HT1080 (cell line): ENCODE measurements around the gene CCDC157. TPM values are rescaled to one million over a fixed set of nuclear protein-coding genes. Genes with fewer than 3 reads are reported as not detected.

Experiments
- DNase-seq: peaks from one replicate; pipeline ENCODE4 v3.0.0-alpha.2; 2015; ENCODE audit warnings: low read depth
- total RNA-seq: library from RNA; depleted of rRNA; stranded (reverse); fragments of >200 nt; shearing (Covaris generic); gene quantifications from 2 replicates; pipeline ENCODE4 v1.2.3, GENCODE V29; 2014

The CCDC157 gene
- total RNA-seq, 1 experiment from 2014 or later = 3.1 TPM

DNA sequence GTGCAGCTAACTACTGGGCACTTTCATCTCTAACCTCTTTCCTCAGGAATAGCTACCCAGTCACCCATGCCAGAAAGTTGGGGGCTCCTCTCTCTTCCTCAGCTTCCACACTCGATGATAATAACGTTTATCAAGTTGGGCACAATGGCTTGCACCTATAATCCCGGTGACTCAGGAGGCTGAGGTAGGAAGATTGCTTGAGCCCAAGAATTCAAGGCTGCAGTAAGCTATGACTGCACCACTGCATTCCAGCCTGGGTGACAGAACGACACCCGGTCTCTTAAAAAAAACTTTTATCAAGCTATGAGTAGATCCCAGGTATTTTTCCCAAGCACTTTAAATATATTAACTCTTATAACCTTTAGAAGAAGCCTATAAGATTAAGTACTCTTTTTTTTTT lies 2.2 kb upstream of the CCDC157 start:
- no peak for DNase-seq

DNA sequence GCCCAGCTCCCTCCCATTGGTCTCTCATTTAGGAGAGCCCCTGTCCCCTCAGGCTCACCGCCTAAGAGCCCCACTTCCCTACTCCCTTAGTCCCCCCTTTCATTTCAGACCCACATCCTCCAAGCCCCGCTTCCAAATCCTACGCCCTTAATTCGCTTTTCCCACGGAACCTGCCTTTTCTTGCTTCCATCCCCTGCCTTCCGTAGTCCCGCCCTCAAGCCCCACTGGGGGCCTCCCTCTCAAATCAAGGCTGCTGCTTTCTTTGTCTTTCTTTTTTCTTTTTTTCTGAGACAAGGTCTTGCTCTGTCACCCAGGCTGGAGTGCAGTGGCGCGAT lies 396 bp downstream of the CCDC157 start:
- no peak for DNase-seq

- DNase-seq = no peak
Measured at GRCh38 chr22:30357650-30358215, 926 bp downstream of the CCDC157 start.

GRCh38 chr22:30358541-30358940 lies 1.7 kb downstream of the CCDC157 start:
- no peak for DNase-seq

- no peak for DNase-seq
Measured at GRCh38 chr22:30361916-30362650, 5.3 kb downstream of the CCDC157 start.

DNA sequence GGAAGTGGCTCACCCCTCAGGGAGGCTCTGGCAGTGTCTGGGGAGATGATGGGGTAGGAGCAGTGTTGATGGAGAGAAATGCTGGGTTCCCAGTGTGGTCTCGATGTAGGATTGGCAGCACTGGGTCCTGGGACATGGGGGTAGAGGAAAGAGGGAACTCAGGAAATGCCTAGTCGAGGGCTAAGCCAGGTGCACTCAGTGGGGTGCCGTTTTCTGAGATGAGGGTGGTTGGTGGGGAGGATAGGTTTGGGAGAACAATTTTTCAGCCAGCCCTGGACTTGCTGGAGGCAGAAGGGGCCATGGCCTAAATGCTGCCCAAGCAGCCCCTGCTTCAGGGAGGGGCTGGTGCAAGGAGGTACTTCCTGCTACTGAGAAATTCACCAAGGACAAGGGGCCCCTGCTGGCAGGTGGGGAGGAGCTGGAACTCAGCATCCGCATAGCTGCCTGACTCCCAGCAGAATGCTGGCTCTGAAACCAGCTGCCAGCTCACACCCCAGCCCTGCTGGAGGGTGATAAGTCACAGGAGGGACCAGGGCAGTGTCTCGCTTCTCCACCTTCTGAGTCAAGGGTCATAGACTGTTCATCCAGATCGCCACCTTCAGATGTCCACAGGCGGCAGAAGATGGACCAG lies 6.0 kb downstream of the CCDC157 start:
- no peak for DNase-seq

GRCh38 chr22:30365891-30366290 lies 9.1 kb downstream of the CCDC157 start:
- DNase-seq = no peak

- DNase-seq = no peak
Measured at GRCh38 chr22:30368420-30368819, 11.6 kb downstream of the CCDC157 start.

- DNase-seq = no peak
Measured at GRCh38 chr22:30370641-30371230, 13.9 kb downstream of the CCDC157 start.

GRCh38 chr22:30371321-30371720 lies 14.5 kb downstream of the CCDC157 start:
- no peak for DNase-seq

- DNase-seq = no peak
Measured at GRCh38 chr22:30371981-30372380, 15.2 kb downstream of the CCDC157 start.

GRCh38 chr22:30372915-30373314 lies 16.1 kb downstream of the CCDC157 start:
- no peak for DNase-seq

DNA sequence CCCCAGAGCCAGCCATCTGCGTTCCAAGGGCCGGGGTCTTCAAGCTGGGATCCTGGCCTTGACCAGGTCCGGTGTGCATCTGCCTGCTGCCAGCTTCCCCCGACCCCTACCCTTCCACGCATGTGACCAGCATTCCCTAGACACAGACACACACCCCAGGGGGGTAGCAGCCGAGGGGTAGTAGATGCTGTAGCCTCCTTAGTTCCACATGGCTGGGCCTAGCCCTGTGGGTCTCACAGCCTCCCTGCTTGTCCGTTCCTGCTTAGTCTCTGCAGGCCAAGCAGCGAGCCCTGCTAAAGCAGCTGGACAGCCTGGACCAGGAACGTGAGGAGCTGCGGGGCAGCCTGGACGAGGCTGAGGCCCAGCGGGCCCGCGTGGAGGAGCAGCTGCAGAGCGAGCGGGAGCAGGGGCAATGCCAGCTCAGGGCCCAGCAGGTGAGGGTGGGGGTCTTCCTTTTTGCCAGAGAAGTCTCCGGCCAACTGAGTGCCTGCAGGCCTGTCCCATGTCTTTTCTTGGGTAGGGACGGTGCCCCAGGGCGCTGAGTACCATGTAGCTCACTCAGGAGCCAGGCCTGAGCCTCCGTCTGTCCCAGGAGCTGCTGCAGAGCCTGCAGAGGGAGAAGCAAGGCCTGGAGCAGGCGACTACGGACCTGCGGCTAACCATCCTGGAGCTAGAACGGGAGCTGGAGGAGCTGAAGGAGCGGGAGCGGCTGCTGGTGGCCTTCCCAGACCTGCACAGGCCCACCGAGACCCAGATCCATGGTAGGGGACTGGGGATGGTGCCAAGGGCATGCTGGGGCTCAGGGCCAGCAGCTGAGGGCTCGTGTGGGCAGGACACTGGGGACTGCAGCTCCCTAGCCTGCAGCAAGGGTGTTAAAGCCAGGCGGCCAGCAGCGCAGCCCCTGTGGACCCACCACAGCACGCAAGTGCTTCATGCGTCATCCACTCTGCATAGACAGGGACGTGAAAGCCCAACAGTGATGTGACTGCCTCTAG lies 16.8 kb downstream of the CCDC157 start:
- no peak for DNase-seq

GRCh38 chr22:30375312-30375849 lies 18.6 kb downstream of the CCDC157 start:
- no peak for DNase-seq

DNA sequence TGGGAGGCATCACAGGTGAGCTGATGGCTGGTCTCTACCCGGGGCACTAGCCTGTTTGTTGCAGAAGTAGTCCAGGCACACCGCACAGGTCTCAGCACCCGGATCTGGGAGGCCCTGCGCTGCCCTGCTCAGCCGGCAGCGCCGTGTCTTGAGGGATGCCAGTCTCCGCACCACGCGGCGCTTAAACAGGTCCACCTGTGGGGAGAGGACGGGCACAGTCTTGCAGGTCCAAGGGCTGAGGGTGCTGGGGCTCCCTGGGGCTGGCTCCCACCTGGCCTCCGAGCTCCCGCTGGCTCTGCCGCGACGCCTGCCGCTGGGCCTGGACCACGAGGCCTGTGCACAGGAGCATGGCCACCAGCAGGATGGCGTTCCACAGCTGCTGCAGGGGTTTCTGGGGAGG lies 23.2 kb downstream of the CCDC157 start:
- no peak for DNase-seq

GRCh38 chr22:30381264-30381663 lies 24.5 kb downstream of the CCDC157 start:
- no peak for DNase-seq

DNA sequence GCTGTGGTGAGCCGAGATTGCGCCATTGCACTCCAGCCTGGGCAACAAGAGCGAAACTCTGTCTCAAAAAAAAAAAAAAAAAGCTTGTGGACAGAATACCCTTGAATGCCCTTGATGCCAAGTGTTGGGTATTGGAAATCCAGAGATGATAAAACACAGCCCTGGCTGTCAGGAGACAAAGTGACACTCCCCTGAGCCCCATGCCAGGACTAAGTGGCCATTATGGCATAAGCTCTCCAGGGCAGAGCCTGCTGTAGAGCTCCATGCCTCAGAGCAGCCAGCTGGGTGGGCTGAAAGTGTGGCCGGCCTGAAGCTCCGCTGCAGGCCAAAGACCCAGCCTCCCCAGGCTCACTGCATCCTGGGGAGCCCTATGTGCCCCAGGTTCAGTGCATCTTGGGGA lies 25.5 kb downstream of the CCDC157 start:
- DNase-seq = no peak

DNA sequence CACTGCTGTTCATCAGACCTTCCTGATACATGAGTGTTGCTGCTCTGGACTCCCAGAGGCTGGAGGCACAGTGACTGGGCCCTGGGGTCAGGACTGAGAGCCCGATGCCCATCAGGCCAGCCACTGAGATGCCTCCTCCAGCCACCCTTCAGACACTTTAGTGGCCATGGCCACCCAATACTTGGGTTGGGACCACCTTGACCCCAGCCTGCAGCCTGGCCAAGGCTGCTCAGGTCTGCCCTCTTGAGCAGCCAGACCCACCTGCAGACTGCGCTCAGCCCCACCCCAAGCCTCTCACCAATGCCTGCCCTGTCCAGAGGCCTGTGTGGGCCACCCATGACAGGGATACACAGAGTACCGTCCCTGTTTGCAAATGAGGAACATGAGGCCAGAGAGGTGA lies 26.3 kb downstream of the CCDC157 start:
- DNase-seq = no peak

DNA sequence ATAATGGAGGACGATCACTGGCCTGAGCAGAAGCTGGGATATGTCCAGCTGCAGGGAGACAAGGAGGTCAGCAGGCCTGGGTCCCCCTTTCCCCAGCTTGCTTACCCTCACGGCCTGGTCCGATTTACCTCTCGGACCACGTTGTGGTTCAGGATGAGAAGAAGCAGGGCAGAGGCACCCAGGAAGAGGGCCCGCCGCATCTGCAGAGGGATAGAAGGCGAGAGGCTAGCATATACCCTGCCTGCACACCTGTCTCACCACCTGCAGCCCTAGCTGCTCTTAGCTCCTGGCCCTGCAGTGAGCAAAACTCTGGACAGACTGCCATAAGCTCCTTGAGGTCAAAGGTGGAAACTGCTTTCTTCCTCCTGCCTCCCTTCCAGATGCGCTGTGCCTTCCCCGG lies 29.1 kb downstream of the CCDC157 start:
- DNase-seq = no peak

GRCh38 chr22:30386608-30386959 lies 29.8 kb downstream of the CCDC157 start:
- DNase-seq = no peak
